GM21367 (cell line): ENCODE data around the gene NFKBIL1.
"Not testable (repeated sequence)": the region's sequence is repeated elsewhere in the genome, so short reads cannot be mapped to it uniquely, and the experiment has no call there.

Experiments used
- ATAC-seq: cut with Tn5 transposase; IDR thresholded peaks from one replicate; pipeline ENCODE4 v1.9.1; 2021; ENCODE audit not compliant: unreplicated experiment

Gene NFKBIL1

GRCh38 chr6:31534011-31534410 lies 13.4 kb upstream of the NFKBIL1 start:
- ATAC-seq = no peak

DNA sequence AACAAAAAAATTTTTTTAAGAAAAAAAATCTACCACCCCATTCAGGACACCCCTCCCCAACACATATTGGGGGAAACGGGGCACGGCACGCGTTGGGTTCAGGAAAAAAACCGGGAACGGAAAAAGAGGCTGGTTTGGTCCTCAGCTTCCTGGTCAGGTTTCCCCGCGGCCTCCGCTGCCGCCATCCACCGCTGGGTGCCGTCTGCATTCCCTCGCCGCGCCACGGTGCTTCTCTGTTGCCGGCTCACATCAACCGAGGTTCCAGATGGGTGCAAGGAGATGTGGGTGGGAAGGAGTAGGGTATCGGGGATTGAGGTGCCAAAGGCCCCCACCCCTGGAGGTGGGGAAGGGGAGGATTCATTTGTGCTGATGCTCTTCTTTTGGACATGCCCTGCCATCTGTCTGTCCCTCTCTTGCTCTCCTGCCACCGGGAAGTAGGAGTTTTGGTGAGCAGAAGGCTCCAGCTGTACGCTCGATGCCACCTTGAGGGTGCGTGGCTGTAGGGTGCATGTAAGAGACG lies 12.8 kb upstream of the NFKBIL1 start:
- no peak for ATAC-seq

DNA sequence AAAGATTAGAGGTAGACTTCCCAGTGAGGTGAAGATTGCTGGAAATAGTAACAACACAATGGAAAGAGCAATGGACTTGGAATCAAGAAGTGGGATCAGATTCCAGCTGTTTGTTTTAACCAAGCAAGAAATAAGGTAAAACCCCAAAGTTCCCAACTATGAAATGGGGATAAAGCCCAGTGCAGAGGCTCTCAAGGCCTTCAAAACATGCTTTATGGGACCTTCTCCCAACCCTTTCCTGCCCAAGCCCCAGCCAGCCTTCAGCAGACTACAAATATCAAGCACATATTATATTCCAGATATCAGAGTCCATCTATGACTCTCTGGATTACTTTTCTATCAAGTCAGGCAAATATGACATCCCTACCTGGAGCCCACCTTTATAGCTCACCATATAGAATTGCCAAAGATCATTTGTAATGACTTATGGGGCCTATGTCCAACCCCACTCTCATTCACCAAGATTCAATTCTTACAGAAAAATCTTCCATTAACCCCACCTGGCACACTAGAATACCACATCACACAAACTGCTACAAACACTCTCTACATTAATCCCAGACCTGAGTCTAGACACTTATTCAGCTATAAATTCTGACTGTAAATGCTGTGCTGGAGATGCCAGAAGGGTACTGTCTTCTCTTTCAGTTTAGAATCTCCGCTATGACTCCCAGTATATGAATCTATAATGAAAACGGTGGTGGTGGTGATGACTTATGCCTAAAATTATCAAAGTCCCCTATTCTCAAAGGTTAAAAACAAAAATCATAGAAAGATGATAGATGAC lies 11.7 kb upstream of the NFKBIL1 start:
- no peak for ATAC-seq

DNA sequence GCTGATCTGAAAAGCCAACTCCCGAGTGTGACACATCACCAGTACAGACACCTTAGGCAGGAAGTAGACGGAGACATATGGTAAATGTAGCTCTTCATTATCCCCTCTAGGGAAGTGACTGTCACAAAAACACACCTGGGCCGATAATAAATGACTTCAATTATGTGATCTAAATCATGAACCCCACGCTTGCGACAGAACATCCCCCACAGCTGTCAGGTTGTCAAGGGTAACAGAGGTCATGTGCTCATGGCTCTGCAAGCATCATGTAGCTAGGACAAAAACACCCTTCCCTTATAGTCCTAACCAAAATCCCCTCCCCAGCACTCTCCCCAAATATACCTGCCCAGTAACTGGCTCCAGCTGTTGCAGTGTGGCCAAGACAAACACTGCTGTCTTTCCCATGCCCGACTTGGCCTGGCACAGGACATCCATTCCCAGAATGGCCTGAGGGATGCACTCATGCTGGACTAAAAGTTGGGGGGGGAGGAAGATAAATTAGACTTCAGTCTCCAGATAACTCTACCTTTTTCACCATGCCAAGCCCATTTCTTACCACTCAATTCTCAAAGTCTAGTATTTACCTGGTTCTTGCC lies 8.5 kb upstream of the NFKBIL1 start:
- ATAC-seq = no peak

- no peak for ATAC-seq
Observed at GRCh38 chr6:31540640-31541039, 6.8 kb upstream of the NFKBIL1 start.

DNA sequence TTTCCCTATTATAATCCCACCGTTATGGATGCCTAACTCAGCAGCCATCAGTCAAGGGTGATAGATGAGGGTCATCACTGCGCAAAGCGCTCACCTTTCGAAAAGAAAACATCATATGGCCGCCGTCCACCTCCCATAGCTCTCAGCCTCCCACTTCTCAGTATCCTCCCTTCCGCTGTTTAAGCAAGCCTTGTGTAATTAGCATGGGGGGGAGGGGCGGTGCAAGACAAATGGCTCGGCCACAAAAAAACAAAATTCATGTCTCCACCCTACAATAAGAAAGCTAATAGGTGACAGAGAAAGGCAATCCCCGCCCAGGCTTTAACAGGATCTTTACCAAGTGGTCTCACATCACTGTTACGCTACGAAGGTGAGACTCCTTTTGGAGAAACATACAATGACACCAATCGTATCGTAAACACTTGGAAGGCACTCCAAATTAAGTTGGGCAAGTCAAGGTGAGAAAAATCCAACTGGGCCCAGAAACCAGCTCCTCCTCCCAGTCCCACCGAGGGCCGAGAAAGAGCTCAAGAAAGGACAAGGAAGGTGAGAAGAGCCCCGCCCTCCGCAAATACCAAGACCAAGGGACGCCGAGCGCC lies 6.2 kb upstream of the NFKBIL1 start:
- ATAC-seq = no peak

GRCh38 chr6:31541658-31542521 lies 5.5 kb upstream of the NFKBIL1 start, which contains the start of gene DDX39B:
Gene DDX39B (minus strand): TSS chr6:31542003. CDS start chr6:31540532, 1,471 bp downstream.
- peak; percentile 55 for ATAC-seq

- no peak for ATAC-seq
Observed at GRCh38 chr6:31543639-31544038, 3.8 kb upstream of the NFKBIL1 start.

- ATAC-seq = no peak
Observed at GRCh38 chr6:31544676-31545075, 2.7 kb upstream of the NFKBIL1 start.

DNA sequence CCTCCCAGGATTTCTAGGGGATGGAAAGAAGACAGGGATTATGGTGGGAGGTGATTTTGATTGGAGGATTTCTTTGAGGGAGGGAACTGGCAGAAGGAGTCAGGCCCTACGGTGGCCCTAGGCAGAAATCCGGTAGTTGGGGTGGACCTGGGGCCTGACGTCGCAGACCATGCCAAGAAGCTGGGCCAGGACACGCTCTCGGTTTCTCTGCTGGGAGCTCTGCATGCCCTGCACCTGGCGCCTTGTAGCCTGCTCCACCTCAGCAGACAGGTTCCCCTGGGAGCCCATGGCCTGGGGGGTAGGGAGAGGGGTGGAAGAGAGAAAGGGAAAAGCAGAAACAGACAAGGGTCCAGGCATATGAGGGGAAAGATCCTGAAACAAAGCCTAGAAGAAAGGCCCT lies 2.1 kb upstream of the NFKBIL1 start:
- no peak for ATAC-seq

- ATAC-seq = peak; percentile 36
Observed at GRCh38 chr6:31546339-31546957, 960 bp upstream of the NFKBIL1 start, which contains the start of gene ATP6V1G2. Gene ATP6V1G2 (minus strand): TSS chr6:31546608. CDS start chr6:31546559, 49 bp downstream.

DNA sequence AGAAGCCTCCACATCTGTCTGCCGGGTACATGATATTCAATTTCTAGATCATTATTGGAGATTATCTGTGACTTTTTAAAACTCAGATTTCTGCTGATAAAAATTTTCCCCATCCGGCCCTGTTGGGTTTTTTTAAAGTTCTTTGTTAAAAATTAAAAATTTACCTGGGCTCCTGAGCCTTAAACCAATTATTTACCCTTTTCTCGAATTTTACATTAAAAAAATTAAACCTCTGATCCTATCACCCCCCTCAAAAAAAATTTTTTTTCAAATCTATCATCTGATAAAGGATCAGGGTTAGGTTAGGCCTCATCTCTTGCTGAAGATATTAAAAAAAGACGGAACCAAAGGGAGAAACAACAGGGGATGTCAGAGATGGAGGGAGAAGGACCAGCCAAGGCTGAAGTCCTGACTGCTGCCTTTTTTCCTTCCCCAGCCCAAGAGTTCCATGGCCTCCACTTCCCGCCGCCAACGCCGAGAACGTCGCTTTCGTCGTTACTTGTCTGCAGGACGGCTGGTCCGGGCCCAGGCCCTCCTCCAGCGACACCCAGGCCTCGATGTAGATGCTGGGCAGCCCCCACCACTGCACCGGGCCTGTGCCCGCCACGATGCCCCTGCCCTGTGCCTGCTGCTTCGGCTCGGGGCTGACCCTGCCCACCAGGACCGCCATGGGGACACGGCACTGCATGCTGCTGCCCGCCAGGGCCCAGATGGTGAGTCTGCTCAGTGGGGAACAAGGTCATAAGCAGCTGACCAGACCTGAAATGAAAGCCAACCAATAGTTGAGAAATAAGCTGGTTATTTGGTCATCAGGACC lies 527 bp downstream of the NFKBIL1 start:
- ATAC-seq = no peak

DNA sequence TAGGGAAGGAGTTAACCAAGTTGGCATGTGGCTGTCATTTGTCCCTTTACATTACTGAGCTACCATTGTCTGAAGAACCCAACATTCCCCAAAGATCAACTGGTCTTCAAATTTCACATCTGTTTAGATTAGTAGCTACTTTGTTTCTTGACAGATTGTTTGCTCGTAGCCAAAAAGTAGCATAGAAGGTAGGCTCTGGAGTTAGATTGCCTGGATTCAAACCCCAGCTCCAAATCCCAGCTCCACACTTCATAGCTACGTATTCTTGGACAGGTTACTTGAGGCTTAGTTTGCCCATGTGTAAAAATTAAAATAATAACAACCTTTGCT lies 1.1 kb downstream of the NFKBIL1 start:
- no peak for ATAC-seq

DNA sequence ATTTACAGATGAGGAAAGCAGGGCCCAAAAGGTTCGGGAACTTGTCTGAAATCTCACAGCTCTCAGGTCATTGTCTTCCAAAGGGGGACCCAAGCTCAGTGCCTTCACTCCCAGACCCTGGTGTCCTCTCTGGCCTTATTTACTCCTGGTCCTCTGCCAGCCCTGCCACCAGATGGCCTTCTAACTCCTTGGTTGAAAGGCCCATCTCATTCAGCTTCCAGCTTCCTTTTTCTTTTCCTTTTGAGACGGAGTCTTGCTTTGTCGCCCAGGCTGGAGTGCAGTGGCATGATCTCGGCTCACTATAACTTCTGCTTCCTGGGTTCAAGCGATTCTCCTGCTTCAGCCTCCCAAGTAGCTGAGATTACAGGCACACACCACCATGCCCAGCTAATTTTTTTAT lies 4.0 kb downstream of the NFKBIL1 start:
- not testable (repeated sequence) for ATAC-seq

DNA sequence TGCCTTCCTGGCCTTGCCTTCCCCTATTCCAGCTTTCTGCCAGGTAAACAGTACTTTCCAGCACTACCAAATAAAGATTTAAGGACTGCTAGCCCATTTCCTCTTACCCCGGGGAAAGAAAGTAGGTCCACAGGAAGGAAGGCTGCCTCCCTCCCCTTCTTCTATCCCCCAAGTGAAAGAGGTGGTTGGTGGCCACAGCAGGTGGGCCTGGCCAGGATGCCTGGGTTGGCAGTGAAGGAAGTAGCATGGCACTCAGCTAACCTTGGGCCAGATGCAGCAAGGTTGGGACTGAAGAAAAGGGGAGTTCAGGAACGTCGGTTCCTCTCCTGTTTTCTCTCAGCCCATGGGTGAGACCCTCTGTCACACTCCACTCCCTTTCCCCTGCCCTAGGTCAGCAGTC lies 8.9 kb downstream of the NFKBIL1 start:
- no peak for ATAC-seq

DNA sequence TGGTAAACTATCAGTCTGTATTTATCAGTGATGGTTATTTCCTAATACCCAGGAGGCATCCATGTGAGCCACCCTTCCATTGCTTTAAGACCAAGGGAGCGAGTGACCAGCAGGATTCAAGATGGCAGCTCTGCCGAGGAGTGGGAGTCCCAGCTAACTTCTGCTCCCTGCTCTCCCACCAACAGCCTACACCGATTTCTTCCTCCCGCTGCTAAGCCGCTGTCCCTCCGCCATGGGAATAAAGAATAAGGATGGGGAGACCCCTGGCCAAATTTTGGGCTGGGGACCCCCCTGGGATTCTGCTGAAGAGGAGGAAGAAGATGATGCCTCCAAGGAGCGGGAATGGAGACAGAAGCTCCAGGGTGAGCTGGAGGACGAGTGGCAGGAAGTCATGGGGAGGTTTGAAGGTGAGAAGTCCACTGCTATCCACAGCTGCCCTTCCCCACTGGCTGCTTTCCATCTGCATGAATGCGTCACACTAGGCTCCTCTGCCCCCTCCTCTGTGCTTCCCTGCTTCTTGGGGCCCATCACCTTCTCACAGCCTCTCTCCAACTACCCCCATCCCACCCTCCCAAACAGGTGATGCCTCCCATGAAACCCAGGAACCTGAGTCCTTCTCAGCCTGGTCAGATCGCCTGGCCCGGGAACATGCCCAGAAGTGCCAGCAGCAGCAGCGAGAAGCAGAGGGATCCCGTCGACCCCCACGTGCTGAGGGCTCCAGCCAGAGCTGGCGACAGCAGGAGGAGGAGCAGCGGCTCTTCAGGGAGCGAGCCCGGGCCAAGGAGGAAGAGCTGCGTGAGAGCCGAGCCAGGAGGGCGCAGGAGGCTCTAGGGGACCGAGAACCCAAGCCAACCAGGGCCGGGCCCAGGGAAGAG lies 10.3 kb downstream of the NFKBIL1 start:
- no peak for ATAC-seq

DNA sequence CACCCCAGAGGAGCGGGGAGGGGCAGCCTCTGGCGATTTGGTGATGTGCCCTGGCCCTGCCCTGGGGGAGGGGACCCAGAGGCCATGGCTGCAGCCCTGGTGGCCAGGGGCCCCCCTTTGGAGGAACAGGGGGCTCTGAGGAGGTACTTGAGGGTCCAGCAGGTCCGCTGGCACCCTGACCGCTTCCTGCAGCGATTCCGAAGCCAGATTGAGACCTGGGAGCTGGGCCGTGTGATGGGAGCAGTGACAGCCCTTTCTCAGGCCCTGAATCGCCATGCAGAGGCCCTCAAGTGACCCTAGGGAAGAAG lies 10.9 kb downstream of the NFKBIL1 start:
- ATAC-seq = no peak

- no peak for ATAC-seq
Observed at GRCh38 chr6:31558631-31559500, 11.5 kb downstream of the NFKBIL1 start.
